GM12878 (cell line): Measurements from ENCODE around the gene HMBS. TPM values are rescaled to one million over a fixed set of nuclear protein-coding genes. Genes with fewer than 3 reads are reported as not detected.
A peak's percentile ranks its signal among the peaks of the same experiment; 100 is the strongest.

Experiments
- BHLHE40 ChIP-seq, 2 experiments: fragments of 450-650 bp in 1 of 2; IDR thresholded peaks; 2 replicates each; pipeline ENCODE4 v1.6.1; 2011 to 2017; ENCODE audit warnings: low read depth in 2 of 2, borderline replicate concordance in 1 of 2, improper control_type of control experiment in 1 of 2, low read length in 1 of 2, mild to moderate bottlenecking in 1 of 2
- CBFB ChIP-seq: IDR thresholded peaks from 2 replicates; pipeline ENCODE4 v1.6.1; 2016; ENCODE audit warnings: antibody characterized with exemption, low read depth
- CREM ChIP-seq: IDR thresholded peaks from 2 replicates; pipeline ENCODE4 v1.6.1; 2014; ENCODE audit warnings: antibody characterized with exemption, low read depth
- HCFC1 ChIP-seq: fragments of 150-350 bp; IDR thresholded peaks from 2 replicates; pipeline ENCODE4 v1.6.1; 2014; ENCODE audit warnings: low read length
- HDAC2 ChIP-seq: fragments of 200-600 bp; sonication (generic); IDR thresholded peaks from 2 replicates; pipeline ENCODE4 v1.6.1; 2017
- KLF5 ChIP-seq: fragments of 450-650 bp; IDR thresholded peaks from 2 replicates; pipeline ENCODE4 v1.6.1; 2014; ENCODE audit warnings: mild to moderate bottlenecking; ENCODE audit not compliant: partially characterized antibody
- MTA2 ChIP-seq: fragments of 450-650 bp; IDR thresholded peaks from 2 replicates; pipeline ENCODE4 v1.6.1; 2016; ENCODE audit warnings: low read depth, mild to moderate bottlenecking, moderate library complexity
- NFXL1 ChIP-seq: fragments of 450-650 bp; IDR thresholded peaks from 2 replicates; pipeline ENCODE4 v1.6.1; 2017; ENCODE audit warnings: antibody characterized with exemption, mild to moderate bottlenecking, borderline replicate concordance
- PAX5 ChIP-seq: IDR thresholded peaks from 2 replicates; pipeline ENCODE4 v1.6.1; 2011; ENCODE audit warnings: low read depth, low read length, borderline replicate concordance
- RFX5 ChIP-seq: IDR thresholded peaks from 2 replicates; pipeline ENCODE4 v1.6.1; 2011; ENCODE audit warnings: low read depth, low read length, improper control_type of control experiment
- SIN3A ChIP-seq: IDR thresholded peaks from 2 replicates; pipeline ENCODE4 v1.6.1; 2012; ENCODE audit warnings: low read depth, low read length, improper control_type of control experiment
- SP1 ChIP-seq: IDR thresholded peaks from one replicate; pipeline ENCODE4 v1.6.1; 2011; ENCODE audit warnings: low read depth, low read length
- SREBF1 ChIP-seq: IDR thresholded peaks from 2 replicates; pipeline ENCODE4 v1.6.1; 2012; ENCODE audit warnings: mild to moderate bottlenecking, low read length
- STAT1 ChIP-seq: fragments of 450-650 bp; conservative IDR thresholded peaks from 2 replicates; pipeline ENCODE4 v1.6.1; 2014; ENCODE audit warnings: antibody characterized with exemption, mild to moderate bottlenecking
- TAF1 ChIP-seq: IDR thresholded peaks from 2 replicates; pipeline ENCODE4 v1.6.1; 2011; ENCODE audit warnings: mild to moderate bottlenecking, low read depth, low read length, borderline replicate concordance
- ZZZ3 ChIP-seq: IDR thresholded peaks from 2 replicates; pipeline ENCODE4 v1.6.1; 2011; ENCODE audit warnings: low read depth; ENCODE audit not compliant: control insufficient read depth, insufficient read length
- polyA plus RNA-seq, 11 experiments: library from polyadenylated mRNA; depleted of rRNA in 4 of 11; unstranded in 6 of 11; stranded (reverse) in 5 of 11; fragments of >200 nt; fragmentation: Nextera tagmentation in 4 of 11; fragmentation: Illumina TruSeq in 1 of 11; extraction: Ambion mirVana in 4 of 11; extraction: Trizol in 1 of 11; gene quantifications; 1 replicate in 1 of 11; 2 replicates in 10 of 11; pipeline versions ENCODE4 v1.2.1 to v1.2.3, GENCODE V29; 2011 to 2016; ENCODE audit warnings: inconsistent platforms in 2 of 11, missing spikeins in 2 of 11, low read depth in 1 of 11
- total RNA-seq, 4 experiments: library from RNA; depleted of rRNA in 3 of 4; stranded (reverse); fragments of >200 nt in 3 of 4; fragmentation: Illumina TruSeq in 1 of 4; extraction: Trizol in 1 of 4; gene quantifications; 2 replicates each; pipeline versions ENCODE4 v1.2.1 to v1.2.3, GENCODE V29; 2013 to 2021
- TF ChIP-seq, protein P1 (sequence below): fragments of 450-650 bp; IDR thresholded peaks from 2 replicates; pipeline ENCODE4 v1.6.1; 2017; ENCODE audit warnings: low read depth, mild to moderate bottlenecking, moderate library complexity
- TF ChIP-seq, protein P2 (sequence below): fragments of 450-650 bp; IDR thresholded peaks from 2 replicates; pipeline ENCODE4 v1.6.1; 2017; ENCODE audit warnings: mild to moderate bottlenecking, moderate library complexity
- TF ChIP-seq, protein P3 (sequence below): IDR thresholded peaks from 2 replicates; pipeline ENCODE4 v1.6.1; 2012; ENCODE audit warnings: low read depth, low read length, improper control_type of control experiment
- TF ChIP-seq, protein P4 (sequence below): fragments of 450-650 bp; IDR thresholded peaks from 2 replicates; pipeline ENCODE4 v1.6.1; 2016; ENCODE audit warnings: mild to moderate bottlenecking, moderate library complexity, borderline replicate concordance

The HMBS gene
- total and polyA plus RNA-seq, 10 of the 15 experiments (the other 5 are each of a cell fraction or from before 2014, with no cell fraction given): 17.7 to 96.7 (median 49.7) TPM

DNA sequence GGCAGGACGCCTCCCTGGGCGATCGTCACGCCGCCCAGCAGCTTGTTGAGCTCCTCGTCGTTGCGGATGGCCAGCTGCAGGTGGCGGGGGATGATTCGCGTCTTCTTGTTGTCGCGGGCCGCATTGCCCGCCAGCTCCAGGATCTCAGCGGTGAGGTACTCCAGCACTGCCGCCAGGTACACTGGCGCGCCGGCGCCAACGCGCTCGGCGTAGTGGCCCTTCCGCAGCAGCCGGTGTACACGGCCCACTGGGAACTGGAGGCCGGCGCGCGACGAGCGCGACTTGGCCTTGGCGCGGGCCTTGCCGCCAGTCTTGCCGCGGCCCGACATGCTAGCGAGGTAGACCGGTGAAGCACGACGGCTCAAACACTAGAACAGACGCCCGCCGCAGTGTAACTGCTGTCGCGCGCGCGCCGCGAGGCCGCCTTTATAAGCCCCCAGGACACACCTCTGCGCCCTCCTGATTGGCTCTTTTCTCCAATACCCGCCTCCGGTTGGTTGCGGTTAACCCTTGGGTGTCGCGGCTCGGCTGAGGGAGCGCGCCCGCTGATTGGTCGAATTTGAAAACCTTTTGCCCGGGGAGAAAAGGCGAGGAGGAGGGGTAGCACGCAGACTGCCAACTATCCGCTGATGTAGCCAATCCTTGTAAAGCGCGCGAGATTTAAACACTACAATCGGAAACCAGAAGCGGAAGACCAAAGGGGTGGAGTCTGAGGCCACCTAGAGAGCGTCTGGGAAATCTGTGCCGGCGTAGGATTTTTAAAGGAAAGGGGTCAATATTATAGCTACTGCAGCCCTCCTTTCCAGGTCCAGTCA, 10.6 kb downstream of the HMBS start (continued):
- TF ChIP-seq, protein P1, sequence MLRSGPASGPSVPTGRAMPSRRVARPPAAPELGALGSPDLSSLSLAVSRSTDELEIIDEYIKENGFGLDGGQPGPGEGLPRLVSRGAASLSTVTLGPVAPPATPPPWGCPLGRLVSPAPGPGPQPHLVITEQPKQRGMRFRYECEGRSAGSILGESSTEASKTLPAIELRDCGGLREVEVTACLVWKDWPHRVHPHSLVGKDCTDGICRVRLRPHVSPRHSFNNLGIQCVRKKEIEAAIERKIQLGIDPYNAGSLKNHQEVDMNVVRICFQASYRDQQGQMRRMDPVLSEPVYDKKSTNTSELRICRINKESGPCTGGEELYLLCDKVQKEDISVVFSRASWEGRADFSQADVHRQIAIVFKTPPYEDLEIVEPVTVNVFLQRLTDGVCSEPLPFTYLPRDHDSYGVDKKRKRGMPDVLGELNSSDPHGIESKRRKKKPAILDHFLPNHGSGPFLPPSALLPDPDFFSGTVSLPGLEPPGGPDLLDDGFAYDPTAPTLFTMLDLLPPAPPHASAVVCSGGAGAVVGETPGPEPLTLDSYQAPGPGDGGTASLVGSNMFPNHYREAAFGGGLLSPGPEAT: peak; percentile 62; the same call in 1 of the 2 replicates
- TF ChIP-seq RFX5 (peak; percentile 64), ZZZ3 (no peak), SP1 (peak; percentile 93), PAX5 (no peak), HDAC2 (no peak), CBFB (peak; percentile 99), SREBF1 (no peak), NFXL1 (no peak), BHLHE40 (IDR thresholded peaks at IDR 0.05; ENCODE audit: borderline replicate concordance in 1 of 2, low read depth in 2 of 2, low read length in 1 of 2) (peak; percentile 10 to 54; a peak in 2 of 4 replicates), MTA2 (no peak), KLF5 (peak; percentile 93), CREM (peak; percentile 57; the same call in 1 of the 2 replicates), STAT1 (peak; percentile 25; the same call in 1 of the 2 replicates), TAF1 (peak; percentile 99), SIN3A (peak; percentile 97), HCFC1 (peak; percentile 17; the same call in 1 of the 2 replicates)
- TF ChIP-seq, protein P2, sequence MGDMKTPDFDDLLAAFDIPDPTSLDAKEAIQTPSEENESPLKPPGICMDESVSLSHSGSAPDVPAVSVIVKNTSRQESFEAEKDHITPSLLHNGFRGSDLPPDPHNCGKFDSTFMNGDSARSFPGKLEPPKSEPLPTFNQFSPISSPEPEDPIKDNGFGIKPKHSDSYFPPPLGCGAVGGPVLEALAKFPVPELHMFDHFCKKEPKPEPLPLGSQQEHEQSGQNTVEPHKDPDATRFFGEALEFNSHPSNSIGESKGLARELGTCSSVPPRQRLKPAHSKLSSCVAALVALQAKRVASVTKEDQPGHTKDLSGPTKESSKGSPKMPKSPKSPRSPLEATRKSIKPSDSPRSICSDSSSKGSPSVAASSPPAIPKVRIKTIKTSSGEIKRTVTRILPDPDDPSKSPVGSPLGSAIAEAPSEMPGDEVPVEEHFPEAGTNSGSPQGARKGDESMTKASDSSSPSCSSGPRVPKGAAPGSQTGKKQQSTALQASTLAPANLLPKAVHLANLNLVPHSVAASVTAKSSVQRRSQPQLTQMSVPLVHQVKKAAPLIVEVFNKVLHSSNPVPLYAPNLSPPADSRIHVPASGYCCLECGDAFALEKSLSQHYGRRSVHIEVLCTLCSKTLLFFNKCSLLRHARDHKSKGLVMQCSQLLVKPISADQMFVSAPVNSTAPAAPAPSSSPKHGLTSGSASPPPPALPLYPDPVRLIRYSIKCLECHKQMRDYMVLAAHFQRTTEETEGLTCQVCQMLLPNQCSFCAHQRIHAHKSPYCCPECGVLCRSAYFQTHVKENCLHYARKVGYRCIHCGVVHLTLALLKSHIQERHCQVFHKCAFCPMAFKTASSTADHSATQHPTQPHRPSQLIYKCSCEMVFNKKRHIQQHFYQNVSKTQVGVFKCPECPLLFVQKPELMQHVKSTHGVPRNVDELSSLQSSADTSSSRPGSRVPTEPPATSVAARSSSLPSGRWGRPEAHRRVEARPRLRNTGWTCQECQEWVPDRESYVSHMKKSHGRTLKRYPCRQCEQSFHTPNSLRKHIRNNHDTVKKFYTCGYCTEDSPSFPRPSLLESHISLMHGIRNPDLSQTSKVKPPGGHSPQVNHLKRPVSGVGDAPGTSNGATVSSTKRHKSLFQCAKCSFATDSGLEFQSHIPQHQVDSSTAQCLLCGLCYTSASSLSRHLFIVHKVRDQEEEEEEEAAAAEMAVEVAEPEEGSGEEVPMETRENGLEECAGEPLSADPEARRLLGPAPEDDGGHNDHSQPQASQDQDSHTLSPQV: no peak
- TF ChIP-seq, protein P3, sequence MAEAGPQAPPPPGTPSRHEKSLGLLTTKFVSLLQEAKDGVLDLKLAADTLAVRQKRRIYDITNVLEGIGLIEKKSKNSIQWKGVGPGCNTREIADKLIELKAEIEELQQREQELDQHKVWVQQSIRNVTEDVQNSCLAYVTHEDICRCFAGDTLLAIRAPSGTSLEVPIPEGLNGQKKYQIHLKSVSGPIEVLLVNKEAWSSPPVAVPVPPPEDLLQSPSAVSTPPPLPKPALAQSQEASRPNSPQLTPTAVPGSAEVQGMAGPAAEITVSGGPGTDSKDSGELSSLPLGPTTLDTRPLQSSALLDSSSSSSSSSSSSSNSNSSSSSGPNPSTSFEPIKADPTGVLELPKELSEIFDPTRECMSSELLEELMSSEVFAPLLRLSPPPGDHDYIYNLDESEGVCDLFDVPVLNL: peak; percentile 97
- TF ChIP-seq, protein P4, sequence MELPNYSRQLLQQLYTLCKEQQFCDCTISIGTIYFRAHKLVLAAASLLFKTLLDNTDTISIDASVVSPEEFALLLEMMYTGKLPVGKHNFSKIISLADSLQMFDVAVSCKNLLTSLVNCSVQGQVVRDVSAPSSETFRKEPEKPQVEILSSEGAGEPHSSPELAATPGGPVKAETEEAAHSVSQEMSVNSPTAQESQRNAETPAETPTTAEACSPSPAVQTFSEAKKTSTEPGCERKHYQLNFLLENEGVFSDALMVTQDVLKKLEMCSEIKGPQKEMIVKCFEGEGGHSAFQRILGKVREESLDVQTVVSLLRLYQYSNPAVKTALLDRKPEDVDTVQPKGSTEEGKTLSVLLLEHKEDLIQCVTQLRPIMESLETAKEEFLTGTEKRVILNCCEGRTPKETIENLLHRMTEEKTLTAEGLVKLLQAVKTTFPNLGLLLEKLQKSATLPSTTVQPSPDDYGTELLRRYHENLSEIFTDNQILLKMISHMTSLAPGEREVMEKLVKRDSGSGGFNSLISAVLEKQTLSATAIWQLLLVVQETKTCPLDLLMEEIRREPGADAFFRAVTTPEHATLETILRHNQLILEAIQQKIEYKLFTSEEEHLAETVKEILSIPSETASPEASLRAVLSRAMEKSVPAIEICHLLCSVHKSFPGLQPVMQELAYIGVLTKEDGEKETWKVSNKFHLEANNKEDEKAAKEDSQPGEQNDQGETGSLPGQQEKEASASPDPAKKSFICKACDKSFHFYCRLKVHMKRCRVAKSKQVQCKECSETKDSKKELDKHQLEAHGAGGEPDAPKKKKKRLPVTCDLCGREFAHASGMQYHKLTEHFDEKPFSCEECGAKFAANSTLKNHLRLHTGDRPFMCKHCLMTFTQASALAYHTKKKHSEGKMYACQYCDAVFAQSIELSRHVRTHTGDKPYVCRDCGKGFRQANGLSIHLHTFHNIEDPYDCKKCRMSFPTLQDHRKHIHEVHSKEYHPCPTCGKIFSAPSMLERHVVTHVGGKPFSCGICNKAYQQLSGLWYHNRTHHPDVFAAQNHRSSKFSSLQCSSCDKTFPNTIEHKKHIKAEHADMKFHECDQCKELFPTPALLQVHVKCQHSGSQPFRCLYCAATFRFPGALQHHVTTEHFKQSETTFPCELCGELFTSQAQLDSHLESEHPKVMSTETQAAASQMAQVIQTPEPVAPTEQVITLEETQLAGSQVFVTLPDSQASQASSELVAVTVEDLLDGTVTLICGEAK: no peak
